GM04503 (cell line): ENCODE data around the gene SAA1.
"Not testable (repeated sequence)": the region's sequence is repeated elsewhere in the genome, so short reads cannot be mapped to it uniquely, and the experiment has no call there.

ENCODE experiments used
- DNase-seq: peaks from one replicate; pipeline ENCODE4 v3.0.0-alpha.2; 2012; ENCODE audit warnings: low read depth

The SAA1 gene

GRCh38 chr11:18265949-18266348 is at the start of gene SAA1:
Gene SAA1, plus strand, starts transcription at chr11:18266264. Its CDS starts 624 bp downstream, at chr11:18266888.
- no peak for DNase-seq

- no peak for DNase-seq
Measured at GRCh38 chr11:18221274-18221876, 44.7 kb upstream of the SAA1 start.

GRCh38 chr11:18222814-18223421 is 43.1 kb upstream of the SAA1 start:
- no peak for DNase-seq

GRCh38 chr11:18223591-18224387 is 42.3 kb upstream of the SAA1 start:
- no peak for DNase-seq

GRCh38 chr11:18225913-18226312 is 40.2 kb upstream of the SAA1 start:
- no peak for DNase-seq

GRCh38 chr11:18229501-18229900 is 36.6 kb upstream of the SAA1 start:
- no peak for DNase-seq

- no peak for DNase-seq
Measured at GRCh38 chr11:18230859-18231258, 35.2 kb upstream of the SAA1 start.

- DNase-seq: no peak
Measured at GRCh38 chr11:18233912-18234311, 32.2 kb upstream of the SAA1 start.

GRCh38 chr11:18235394-18236334 is 30.4 kb upstream of the SAA1 start:
- DNase-seq: no peak

- no peak for DNase-seq
Measured at GRCh38 chr11:18236664-18237356, 29.3 kb upstream of the SAA1 start, which contains the start of gene SAA4. Gene SAA4, minus strand, starts transcription at chr11:18236802. Its CDS starts 876 bp downstream, at chr11:18235926.

- no peak for DNase-seq
Measured at GRCh38 chr11:18239655-18240054, 26.4 kb upstream of the SAA1 start.

GRCh38 chr11:18243783-18244362 is 22.2 kb upstream of the SAA1 start:
- peak; percentile 11 for DNase-seq

- DNase-seq: no peak
Measured at GRCh38 chr11:18245396-18245795, 20.7 kb upstream of the SAA1 start.

GRCh38 chr11:18246379-18247190 is 19.5 kb upstream of the SAA1 start:
- DNase-seq: not testable (repeated sequence)

- not testable (repeated sequence) for DNase-seq
Measured at GRCh38 chr11:18247191-18247581, 18.9 kb upstream of the SAA1 start.

GRCh38 chr11:18248561-18248960 is 17.5 kb upstream of the SAA1 start, which contains the start of gene SAA2:
Gene SAA2, minus strand, starts transcription at chr11:18248668. Its CDS starts 657 bp downstream, at chr11:18248011.
- no peak for DNase-seq

GRCh38 chr11:18253233-18253632 is 12.8 kb upstream of the SAA1 start:
- DNase-seq: no peak

GRCh38 chr11:18253778-18254338 is 12.2 kb upstream of the SAA1 start:
- DNase-seq: no peak

GRCh38 chr11:18254781-18255361 is 11.2 kb upstream of the SAA1 start:
- DNase-seq: no peak
